ENCODE data around the gene CUEDC1.

Gene CUEDC1

GRCh38 chr17:57832314-57833178, 122.7 kb downstream of the CUEDC1 start:
- no peak for DNase-seq

- no peak for DNase-seq
Measured at GRCh38 chr17:57830880-57831279, 124.3 kb downstream of the CUEDC1 start.

- DNase-seq: no peak
Measured at GRCh38 chr17:57823469-57824401, 131.5 kb downstream of the CUEDC1 start.

- DNase-seq: no peak
Measured at GRCh38 chr17:57819867-57820266, 135.3 kb downstream of the CUEDC1 start.

- no peak for DNase-seq
Measured at GRCh38 chr17:57819285-57819684, 135.9 kb downstream of the CUEDC1 start.

- DNase-seq: no peak
Measured at GRCh38 chr17:57818066-57818465, 137.1 kb downstream of the CUEDC1 start.

- no peak for DNase-seq
Measured at GRCh38 chr17:57817299-57817698, 137.9 kb downstream of the CUEDC1 start.

- no peak for DNase-seq
Measured at GRCh38 chr17:57814421-57814820, 140.8 kb downstream of the CUEDC1 start.

- no peak for DNase-seq
Measured at GRCh38 chr17:57811638-57812280, 143.5 kb downstream of the CUEDC1 start.

Measured in T-helper 9 cell (primary cell).